ENCODE results near the gene CRACDL.
A peak's percentile ranks its signal among the peaks of the same experiment; 100 is the strongest.
"Not testable (repeated sequence)": the region's sequence is repeated elsewhere in the genome, so short reads cannot be mapped to it uniquely, and the experiment has no call there.

The CRACDL gene

DNA sequence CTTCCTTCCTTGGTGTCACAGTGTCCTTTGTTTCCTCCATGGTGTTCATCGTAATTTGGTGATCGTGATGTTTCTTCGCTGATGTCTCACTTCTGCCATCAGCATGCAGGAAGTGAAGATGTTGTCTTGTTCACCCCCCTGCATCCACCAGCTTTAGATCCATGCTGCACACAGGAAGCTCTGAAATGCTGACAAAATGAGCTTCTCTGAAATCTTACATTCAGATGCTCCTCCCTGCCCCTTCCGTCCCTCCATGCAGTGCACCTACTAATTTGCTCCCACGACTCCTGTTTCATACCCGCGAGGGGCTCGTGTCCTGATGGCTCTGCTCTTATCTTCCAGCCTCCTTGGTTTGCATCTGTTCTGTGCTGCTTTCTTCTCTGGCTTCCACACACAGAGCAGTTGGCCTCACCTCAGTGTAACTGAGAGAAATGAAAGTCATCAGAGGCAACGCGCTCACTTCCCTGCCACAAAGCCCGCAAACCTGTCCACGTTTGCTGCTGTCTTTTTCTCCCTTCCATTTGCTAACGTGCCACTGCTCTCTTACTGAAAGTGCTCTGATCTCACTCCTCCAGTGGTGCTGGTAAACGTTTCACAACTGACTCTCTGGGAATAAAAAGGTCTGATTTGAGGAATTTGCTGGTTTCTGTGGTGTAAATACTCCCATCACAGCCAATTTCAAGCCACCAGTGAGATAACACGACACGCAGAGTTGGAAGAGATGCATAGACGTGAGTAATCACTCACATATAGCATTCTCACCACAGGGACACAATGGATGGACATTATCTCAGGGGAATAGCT, 164.1 kb downstream of the CRACDL start:
- DNase-seq, result peak in 2 of 4 experiments; percentile 40 to 50

GRCh38 chr2:98771264-98771663, 164.8 kb downstream of the CRACDL start:
- DNase-seq, result no peak

DNA sequence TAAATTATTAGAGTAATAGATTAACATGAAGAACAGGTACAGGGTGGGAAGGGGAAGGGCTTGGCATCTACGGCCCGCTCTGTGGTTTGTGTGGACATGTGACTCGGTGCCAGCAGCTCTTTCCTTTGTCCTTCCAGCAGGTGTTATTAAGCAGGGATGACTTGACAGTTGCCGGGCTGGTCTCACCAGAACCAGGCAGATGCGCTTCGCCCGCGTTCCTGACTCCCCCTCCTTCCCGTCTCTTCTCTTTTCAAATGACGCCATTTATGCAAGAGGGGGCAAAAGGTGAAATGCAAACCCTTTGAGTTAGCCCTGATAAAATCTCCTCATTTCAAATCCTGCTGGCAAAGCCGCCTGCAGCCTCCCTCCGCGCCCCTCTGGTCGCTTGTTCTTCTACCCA, 166.2 kb downstream of the CRACDL start:
- DNase-seq, result no peak

- no peak for DNase-seq
These were observed 166.9 kb downstream of the CRACDL start for GRCh38 chr2:98769114-98769476.

DNA sequence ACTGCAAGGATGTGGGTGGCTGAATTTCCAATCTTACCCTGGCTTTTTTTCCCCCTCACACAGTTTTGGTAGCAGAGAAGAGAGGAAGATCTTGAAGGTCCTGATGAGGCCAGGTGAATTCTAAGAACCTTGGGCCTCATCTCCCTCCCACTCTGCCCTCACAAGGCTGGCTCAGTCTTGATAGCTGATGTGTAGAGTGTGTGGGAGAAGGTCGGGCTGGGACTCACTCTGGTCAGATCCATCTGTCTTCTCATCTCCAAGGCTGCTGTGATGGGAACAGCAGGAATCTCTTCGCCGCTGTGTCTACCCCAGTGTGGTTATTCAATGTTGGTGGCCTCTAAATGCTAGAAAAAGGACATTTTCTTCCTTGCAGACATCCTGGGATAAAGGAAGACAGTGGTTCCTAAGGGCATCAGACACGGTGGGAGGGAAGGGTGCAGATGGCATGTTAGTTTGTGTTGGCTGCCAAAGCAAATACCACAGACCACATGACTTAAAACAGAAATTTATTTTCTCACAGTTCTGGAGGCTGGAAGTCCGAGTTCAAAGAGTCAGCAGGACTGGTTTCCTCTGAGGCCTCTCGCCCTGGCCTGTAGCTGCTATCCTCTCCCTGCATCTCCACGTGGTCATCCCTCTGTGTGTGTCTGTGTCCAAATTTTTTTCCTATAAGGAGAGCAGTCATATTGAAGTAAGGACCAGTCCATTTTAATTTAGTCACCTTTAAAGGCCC, 167.5 kb downstream of the CRACDL start:
- DNase-seq, result no peak

- DNase-seq, result no peak
These were observed 171.5 kb downstream of the CRACDL start for GRCh38 chr2:98764499-98764898.

DNA sequence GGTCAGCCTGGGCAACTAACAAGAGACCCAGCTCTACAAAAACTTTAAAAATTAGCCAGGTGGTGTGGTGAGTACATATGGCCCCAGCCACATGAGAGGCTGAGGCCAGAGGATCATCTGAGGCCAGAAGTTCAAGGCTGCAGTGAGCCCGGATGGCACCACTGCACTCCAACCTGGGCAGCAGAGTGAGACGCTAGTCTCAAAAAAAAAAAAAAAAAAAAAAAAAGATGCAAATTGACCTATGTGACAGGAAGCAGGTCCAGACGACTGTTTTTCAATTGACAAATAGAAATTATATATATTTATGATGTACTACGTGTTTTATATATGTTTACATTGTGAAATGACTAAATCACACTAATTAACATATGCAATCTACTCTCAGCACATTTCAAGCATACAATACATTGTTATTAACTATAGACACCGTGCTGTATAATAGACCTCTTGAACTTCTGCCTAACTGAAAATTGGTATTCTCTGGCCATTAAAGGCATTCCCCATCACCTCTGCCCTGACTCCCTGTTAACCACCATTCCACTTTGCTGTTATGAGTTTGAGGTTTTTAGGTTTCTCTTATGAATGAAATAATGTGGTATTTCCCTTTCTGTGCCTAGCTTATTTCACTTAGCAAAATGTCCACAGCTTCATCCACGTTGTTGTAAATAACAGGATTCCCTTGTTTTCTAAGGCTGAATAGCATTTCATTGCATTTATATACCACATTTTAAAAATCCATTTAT, 172.6 kb downstream of the CRACDL start:
- DNase-seq, result no peak

GRCh38 chr2:98761909-98762308, 174.1 kb downstream of the CRACDL start:
- no peak for DNase-seq

GRCh38 chr2:98761267-98761781, 174.7 kb downstream of the CRACDL start:
- no peak for DNase-seq

- DNase-seq, result no peak
These were observed 176.0 kb downstream of the CRACDL start for GRCh38 chr2:98759827-98760625.

GRCh38 chr2:98759338-98759737, 176.7 kb downstream of the CRACDL start:
- no peak for DNase-seq

GRCh38 chr2:98757904-98758421, 178.1 kb downstream of the CRACDL start:
- DNase-seq, result peak in 1 of 4 experiments; percentile 15

DNA sequence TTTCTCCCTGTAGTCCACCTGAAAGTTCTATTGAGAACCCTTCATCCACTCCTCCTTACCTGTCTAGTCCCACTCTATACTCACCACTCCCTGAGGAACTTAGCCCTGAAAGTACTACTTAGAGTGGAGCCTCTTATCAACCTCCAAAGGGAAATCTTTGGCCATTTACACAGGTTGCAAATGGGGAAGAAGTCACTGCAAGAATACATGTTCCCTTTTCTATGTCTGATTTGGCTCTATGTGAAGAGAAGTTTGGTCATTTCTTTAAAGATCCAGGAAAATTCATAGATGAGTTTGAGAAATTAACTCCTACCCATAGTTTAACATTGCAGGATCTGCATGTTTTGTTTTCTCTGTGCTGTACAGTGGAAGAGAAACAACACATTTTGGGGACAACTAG, 182.2 kb downstream of the CRACDL start:
- no peak for DNase-seq

DNA sequence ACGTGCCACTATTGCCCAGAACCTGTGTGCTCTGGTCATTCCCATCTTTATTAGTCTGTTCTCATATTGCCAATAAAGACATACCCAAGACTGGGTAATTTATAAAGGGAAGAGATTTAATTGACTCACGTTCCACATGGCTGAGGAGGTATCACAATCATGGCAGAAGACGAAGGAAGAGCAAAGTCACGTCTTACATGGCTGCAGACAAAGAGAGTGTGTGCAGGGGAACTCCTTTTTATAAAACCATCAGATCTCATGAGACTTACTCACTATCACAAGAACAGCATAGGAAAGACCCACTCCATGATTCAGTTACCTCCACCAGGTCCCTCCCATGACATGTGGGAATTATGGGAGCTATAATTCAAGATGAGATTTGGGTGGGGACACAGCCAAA, 183.3 kb downstream of the CRACDL start:
- DNase-seq, result not testable (repeated sequence)

- no peak for DNase-seq
These were observed 184.3 kb downstream of the CRACDL start for GRCh38 chr2:98751748-98752147.

GRCh38 chr2:98750593-98751282, 185.3 kb downstream of the CRACDL start:
- no peak for DNase-seq

DNA sequence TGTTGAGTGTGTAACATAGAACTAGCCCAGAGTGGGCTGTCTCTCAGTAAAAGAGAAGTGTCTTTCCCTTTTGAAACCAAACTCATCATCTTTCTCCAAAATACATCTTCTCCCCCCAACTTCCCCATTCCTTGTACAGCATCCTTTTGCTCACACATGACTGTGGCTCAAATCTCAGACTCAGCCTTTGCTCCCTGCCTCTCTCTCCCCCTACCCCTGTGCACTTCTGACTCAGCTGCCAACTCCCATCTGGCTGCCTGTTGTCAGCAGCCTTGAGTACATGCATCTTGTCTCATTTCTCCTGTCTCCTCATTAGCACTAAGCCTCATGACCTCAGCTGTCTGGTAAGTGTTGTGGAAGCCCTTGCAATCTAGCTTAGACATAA, 187.0 kb downstream of the CRACDL start:
- DNase-seq, result no peak

GRCh38 chr2:98748292-98749065, 187.5 kb downstream of the CRACDL start:
- no peak for DNase-seq

- no peak for DNase-seq
These were observed 188.1 kb downstream of the CRACDL start for GRCh38 chr2:98747888-98748287.

GRCh38 chr2:98746426-98746825, 189.6 kb downstream of the CRACDL start:
- no peak for DNase-seq

DNA sequence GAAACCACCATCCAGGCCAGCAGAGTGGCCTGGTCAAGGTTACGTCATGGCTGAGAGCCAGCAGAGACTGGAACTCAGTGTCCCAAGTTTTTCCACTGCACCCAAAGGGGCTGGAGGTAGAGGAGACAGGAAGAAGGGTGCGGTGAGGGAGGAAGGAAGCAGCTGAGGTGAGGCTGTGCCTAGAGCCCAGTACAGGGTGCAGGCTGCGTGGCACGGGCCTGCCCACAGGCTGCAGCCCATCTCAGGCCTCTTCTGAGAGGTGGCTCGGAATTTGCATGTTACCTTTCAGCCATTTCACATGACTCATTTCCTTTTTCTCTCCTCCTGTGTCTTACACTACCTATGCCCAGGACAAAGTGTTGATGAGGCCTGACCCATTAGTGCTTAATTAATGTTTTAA, 191.4 kb downstream of the CRACDL start:
- no peak for DNase-seq
